Colonic mucosa (tissue), 4 donors: ENCODE results near the gene SMAD3. TPM values are rescaled to one million over a fixed set of nuclear protein-coding genes. Genes with fewer than 3 reads are reported as not detected.

Experiments used
- DNase-seq: peaks from one replicate; pipeline ENCODE4 v3.0.0-alpha.2; 2020
- H3K27ac ChIP-seq: fragments of 200-600 bp; one replicate; pipeline ENCODE4 v1.8.0; 2021
- H3K27me3 ChIP-seq: fragments of 200-600 bp; one replicate; pipeline ENCODE4 v1.8.0; 2021
- H3K36me3 ChIP-seq: fragments of 200-600 bp; one replicate; pipeline ENCODE4 v1.8.0; 2021
- H3K4me1 ChIP-seq: fragments of 200-600 bp; one replicate; pipeline ENCODE4 v1.8.0; 2021; ENCODE audit warnings: mild to moderate bottlenecking
- H3K4me3 ChIP-seq: fragments of 200-600 bp; one replicate; pipeline ENCODE4 v1.8.0; 2021
- H3K9ac ChIP-seq, 2 donors: one replicate each; pipeline ENCODE4 v1.7.0; 2013; ENCODE audit warnings: control low read depth in 2 of 2, low read depth in 2 of 2, low read length in 2 of 2
- H3K9me3 ChIP-seq: fragments of 200-600 bp; one replicate; pipeline ENCODE4 v1.8.0; 2021
- CTCF ChIP-seq: fragments of 200-600 bp; IDR thresholded peaks from one replicate; pipeline ENCODE4 v1.8.0; 2022; ENCODE audit warnings: antibody characterized with exemption, mild to moderate bottlenecking
- intact Hi-C: fragments of 100-400 bp; cut with DNase I; formaldehyde crosslinking; loops from one replicate; pipeline ENCODE4 v1.14.1; 2022
- total RNA-seq, 2 donors: library from RNA; stranded (reverse); fragmentation: NEBNext Ultra II Directional in 1 of 2; extraction: Animal tissue kit (Norgen Biotek cat#: 25700) in 1 of 2; gene quantifications; one replicate each; pipeline ENCODE4 v1.2.1, GENCODE V29; 2021
- donor health status: healthy.
- donor health status: DM: no; HTN: no; CAD: no.
- donor health status: DM: no; HTN: no; CAD: no.

Gene SMAD3
- total RNA-seq, 2 donors from 2014 or later, result 38.6 to 62.1 TPM

DNA sequence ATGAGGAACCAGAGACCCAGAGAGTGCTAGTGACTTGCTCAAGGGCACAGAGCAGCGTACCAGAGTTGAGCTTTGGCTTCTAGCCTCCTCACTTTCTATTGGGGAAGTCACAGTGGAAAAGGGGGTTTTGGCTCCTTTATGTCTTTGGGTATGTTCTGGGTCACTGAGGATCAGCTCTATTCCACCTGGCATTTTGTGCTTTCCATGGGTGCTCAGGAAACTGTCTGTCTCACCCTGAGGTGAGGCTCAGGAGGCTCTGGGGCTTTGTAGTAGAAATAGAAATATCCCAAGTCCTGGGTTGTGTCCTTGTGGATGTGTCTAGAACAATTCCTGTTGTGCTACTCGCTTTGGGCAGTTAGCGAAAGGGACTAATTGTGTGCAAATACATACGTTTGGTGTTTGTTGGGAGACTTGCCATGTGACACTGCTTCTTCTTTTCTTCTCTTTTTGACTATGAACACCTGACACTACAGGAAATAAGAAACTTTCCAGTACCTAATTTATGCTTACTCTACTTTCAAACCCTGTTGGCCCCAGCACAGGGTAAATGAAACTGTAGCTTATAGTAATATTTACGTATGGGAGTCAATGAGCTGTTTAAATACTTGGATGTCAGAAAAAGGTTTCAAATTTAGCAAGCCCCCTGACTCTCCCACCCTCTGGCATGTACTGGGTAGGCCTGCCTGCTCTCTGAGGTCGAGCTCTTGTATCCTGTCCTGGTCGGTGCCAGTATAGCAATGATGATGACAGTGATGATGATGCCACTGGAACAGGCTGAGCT is 35.6 kb downstream of the SMAD3 start:
- TF ChIP-seq CTCF, result no peak
- H3K9me3 ChIP-seq, result no peaks in the 10 kb centered on the region
- DNase-seq, result no peak
- no peaks in the 10 kb centered on the region for H3K27me3 ChIP-seq
- H3K4me1 ChIP-seq, result peaks cover 18% of the 10 kb centered on the region
- H3K9ac ChIP-seq, result no peak overlapping the region
- H3K36me3 ChIP-seq, result no peaks in the 10 kb centered on the region
- H3K27ac ChIP-seq, result no peak overlapping the region
- intact Hi-C loops, result no loop called here
- H3K4me3 ChIP-seq, result no peak overlapping the region

DNA sequence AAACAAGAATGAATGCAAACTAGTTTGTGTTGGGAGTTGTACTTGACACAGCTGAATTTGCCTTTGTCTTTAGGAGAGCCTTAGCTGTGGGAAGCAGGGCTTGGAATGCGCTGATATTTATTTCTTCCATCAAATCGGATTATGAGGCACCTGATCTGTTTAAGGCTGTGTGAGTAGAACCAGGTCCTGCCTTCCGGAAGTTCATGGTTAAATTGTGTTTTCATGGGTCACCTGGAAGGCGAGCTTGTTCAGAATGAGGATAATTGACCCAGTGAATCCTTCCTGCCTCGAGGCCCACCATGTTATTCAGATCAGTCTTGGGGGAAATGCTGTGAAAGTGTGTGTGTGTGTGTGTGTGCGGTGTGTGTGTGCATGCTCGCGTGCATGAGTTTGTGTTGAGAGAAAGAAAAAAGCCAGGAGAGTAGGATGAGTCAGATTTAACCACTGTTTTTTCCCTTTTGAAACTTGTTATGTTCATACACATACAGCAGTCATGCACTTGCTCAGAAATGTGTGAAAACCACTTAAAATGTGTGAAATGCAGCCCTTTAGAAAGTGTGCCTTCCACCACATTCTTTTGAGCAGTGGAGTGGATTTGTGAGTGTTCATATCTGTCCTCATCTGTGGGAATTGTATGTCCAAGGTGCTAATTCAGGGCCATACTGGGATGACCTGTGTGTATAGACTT is 36.7 kb downstream of the SMAD3 start:
- intact Hi-C loops, result no loop called here
- H3K9me3 ChIP-seq, result no peaks in the 10 kb centered on the region
- H3K4me1 ChIP-seq, result peaks cover 20% of the 10 kb centered on the region
- DNase-seq, result no peak
- H3K9ac ChIP-seq, result peak overlapping the region in 1 of 2 donors; percentile 9
- no peak overlapping the region for H3K27ac ChIP-seq
- no peak overlapping the region for H3K4me3 ChIP-seq
- H3K27me3 ChIP-seq, result no peaks in the 10 kb centered on the region
- TF ChIP-seq CTCF, result no peak
- H3K36me3 ChIP-seq, result no peaks in the 10 kb centered on the region

DNA sequence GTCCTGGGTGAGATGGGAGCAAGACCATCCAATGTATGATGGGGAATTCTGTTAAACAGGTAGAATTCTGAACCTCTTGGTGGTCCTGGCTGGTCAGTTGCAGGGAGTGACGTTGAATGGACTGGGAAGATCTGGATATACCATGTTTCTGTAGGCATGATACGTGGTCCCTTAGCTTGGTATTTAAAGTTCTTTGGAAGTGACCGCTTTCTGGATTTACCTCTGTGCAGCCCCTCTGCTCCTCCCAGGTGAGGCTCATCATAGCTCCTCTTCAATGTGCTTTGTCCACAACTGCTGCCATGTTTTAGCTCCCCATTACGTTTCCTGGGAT is 37.2 kb downstream of the SMAD3 start:
- H3K36me3 ChIP-seq, result no peaks in the 10 kb centered on the region
- no peak for DNase-seq
- H3K27ac ChIP-seq, result no peak overlapping the region
- H3K27me3 ChIP-seq, result no peaks in the 10 kb centered on the region
- no peak for TF ChIP-seq CTCF
- H3K4me1 ChIP-seq, result peaks cover 24% of the 10 kb centered on the region
- no peaks in the 10 kb centered on the region for H3K9me3 ChIP-seq
- intact Hi-C loops, result no loop called here
- no peak overlapping the region for H3K9ac ChIP-seq
- H3K4me3 ChIP-seq, result no peak overlapping the region

DNA sequence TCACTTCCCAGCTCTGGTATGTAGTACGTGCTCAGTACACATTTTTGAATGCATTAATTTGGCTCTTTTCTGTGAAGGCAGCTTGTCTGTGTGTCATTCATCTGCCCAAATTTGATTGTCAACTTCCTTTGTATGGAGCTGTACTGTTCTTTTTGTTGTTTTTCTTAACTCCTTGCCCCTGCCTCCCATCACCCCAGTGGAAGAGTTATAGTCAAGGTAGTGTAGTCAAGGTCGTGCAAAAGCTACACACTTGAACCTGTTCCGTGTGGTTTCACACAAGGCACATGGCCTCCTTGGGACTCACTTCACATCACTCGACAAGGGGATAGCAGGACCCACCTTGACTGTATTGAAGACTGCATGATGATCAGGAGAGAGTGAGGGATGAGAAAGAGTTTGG is 37.6 kb downstream of the SMAD3 start:
- Histone ChIP-seq H3K27me3 (no peaks in the 10 kb centered on the region), H3K36me3 (no peaks in the 10 kb centered on the region), H3K9ac (no peak overlapping the region), H3K4me1 (peaks cover 24% of the 10 kb centered on the region), H3K9me3 (no peaks in the 10 kb centered on the region), H3K4me3 (no peak overlapping the region), H3K27ac (no peak overlapping the region)
- intact Hi-C loops, result no loop called here
- no peak for TF ChIP-seq CTCF
- no peak for DNase-seq

- no peak for TF ChIP-seq CTCF
- no peak for DNase-seq
- Histone ChIP-seq H3K27me3 (no peaks in the 10 kb centered on the region), H3K9me3 (no peaks in the 10 kb centered on the region), H3K9ac (no peak overlapping the region), H3K4me1 (peaks cover 24% of the 10 kb centered on the region), H3K36me3 (no peaks in the 10 kb centered on the region), H3K27ac (no peak overlapping the region), H3K4me3 (no peak overlapping the region)
- intact Hi-C loops, result no loop called here
Observed at GRCh38 chr15:67103432-67103831, 38.0 kb downstream of the SMAD3 start.
